Epithelial cell of esophagus (primary cell): Measurements from ENCODE around the gene MKRN2.

Experiments used
- DNase-seq: peaks from one replicate; pipeline ENCODE4 v3.0.0; 2010; ENCODE audit warnings: low read depth
- H3K4me3 ChIP-seq: 2 replicates; pipeline ENCODE4 v1.5.1; 2011; ENCODE audit warnings: mild to moderate bottlenecking, low read length, control low read depth
- CTCF ChIP-seq: IDR thresholded peaks from 2 replicates; pipeline ENCODE4 v1.5.1; 2011; ENCODE audit warnings: low read depth, mild to moderate bottlenecking, low read length, control low read depth, inconsistent platforms; ENCODE audit not compliant: insufficient read depth; ENCODE audit errors: missing control alignments

MKRN2 gene

GRCh38 chr3:12556690-12557472 is at the start of gene MKRN2:
MKRN2 (plus strand) TSS chr3:12557087; CDS start chr3:12557151, 64 bp downstream.
- no peak for TF ChIP-seq CTCF
- peak; percentile 90 for DNase-seq
- H3K4me3 ChIP-seq: peak within 1 kb of the TSS; percentile 89

- no peak for TF ChIP-seq CTCF
- peak; percentile 59 for DNase-seq
- H3K4me3 ChIP-seq: no peak overlapping the region
These were observed 49.2 kb upstream of the MKRN2 start for GRCh38 chr3:12507591-12508281.

- TF ChIP-seq CTCF: no peak
- H3K4me3 ChIP-seq: no peak overlapping the region
- peak; percentile 94 for DNase-seq
These were observed 48.6 kb upstream of the MKRN2 start for GRCh38 chr3:12508291-12508700.

- H3K4me3 ChIP-seq: no peak overlapping the region
- no peak for TF ChIP-seq CTCF
- DNase-seq: no peak
These were observed 47.4 kb upstream of the MKRN2 start for GRCh38 chr3:12509466-12509865.

- no peak for TF ChIP-seq CTCF
- DNase-seq: no peak
- no peak overlapping the region for H3K4me3 ChIP-seq
These were observed 44.3 kb upstream of the MKRN2 start for GRCh38 chr3:12512534-12513118.

- H3K4me3 ChIP-seq: no peak overlapping the region
- TF ChIP-seq CTCF: no peak
- DNase-seq: no peak
These were observed 43.0 kb upstream of the MKRN2 start for GRCh38 chr3:12513694-12514446.
